ENCODE data around the gene MAP2K4.
A peak's percentile ranks its signal among the peaks of the same experiment; 100 is the strongest.

GRCh38 chr17:11980813-11981212 lies 39.9 kb upstream of the MAP2K4 start:
- peak; percentile 62 for TF ChIP-seq CTCF (conservative IDR thresholded peaks at IDR 0.05; ENCODE audit: low read length)
- no peak for TF ChIP-seq EZH2phosphoT487 (IDR thresholded peaks at IDR 0.05; ENCODE audit: borderline replicate concordance, low read depth, low read length)
